HFFc6 (cell line): ENCODE measurements around the gene HAGHL. TPM values are rescaled to one million over a fixed set of nuclear protein-coding genes. Genes with fewer than 3 reads are reported as not detected.

Experiments used
- DNase-seq: peaks from one replicate; pipeline ENCODE4 v3.0.0-alpha.2; 2018
- H3K27ac Mint-ChIP-seq: 2 replicates; pipeline ENCODE4 v1.8.0; 2020; ENCODE audit warnings: mild to moderate bottlenecking, mixed read lengths
- H3K27me3 Mint-ChIP-seq: 2 replicates; pipeline ENCODE4 v1.8.0; 2021; ENCODE audit warnings: mild to moderate bottlenecking, moderate library complexity, mixed read lengths; ENCODE audit not compliant: insufficient read depth
- H3K36me3 Mint-ChIP-seq: 2 replicates; pipeline ENCODE4 v1.8.0; 2021; ENCODE audit warnings: low read depth, mixed read lengths
- H3K4me1 Mint-ChIP-seq: 2 replicates; pipeline ENCODE4 v1.8.0; 2020; ENCODE audit warnings: low read depth, mixed read lengths
- H3K4me3 Mint-ChIP-seq: 2 replicates; pipeline ENCODE4 v1.8.0; 2020; ENCODE audit warnings: mild to moderate bottlenecking, moderate library complexity, mixed read lengths
- H3K9me3 Mint-ChIP-seq: 2 replicates; pipeline ENCODE4 v1.8.0; 2020; ENCODE audit warnings: mild to moderate bottlenecking, mixed read lengths
- CTCF ChIP-seq: fragments of 200-600 bp; sonication (generic); IDR thresholded peaks from 2 replicates; pipeline ENCODE4 v1.5.0; 2021; ENCODE audit warnings: antibody characterized with exemption, mild to moderate bottlenecking
- total RNA-seq, 6 experiments: library from RNA; stranded (reverse); fragmentation: NEBNext Ultra II Directional; extraction: Animal tissue kit (Norgen Biotek cat#: 25700); gene quantifications; 2 replicates in 1 of 6; 3 replicates in 5 of 6; pipeline ENCODE4 v1.2.3, GENCODE V29; 2021

Gene HAGHL
- total RNA-seq, 6 experiments from 2014 or later, result 11.4 to 16.6 (median 14.1) TPM

- peaks cover 10% of the 10 kb centered on the region for H3K4me1 Mint-ChIP-seq
- no peak for DNase-seq
- no peaks in the 10 kb centered on the region for H3K9me3 Mint-ChIP-seq
- peaks cover 13% of the 10 kb centered on the region for H3K27me3 Mint-ChIP-seq
- H3K27ac Mint-ChIP-seq, result no peak overlapping the region
- TF ChIP-seq CTCF, result no peak
- H3K36me3 Mint-ChIP-seq, result no peaks in the 10 kb centered on the region
- H3K4me3 Mint-ChIP-seq, result no peak overlapping the region
Measured at GRCh38 chr16:724188-725040, 2.5 kb upstream of the HAGHL start.

GRCh38 chr16:725041-725376 lies 1.9 kb upstream of the HAGHL start:
- H3K27me3 Mint-ChIP-seq, result peaks cover 12% of the 10 kb centered on the region
- no peak for TF ChIP-seq CTCF
- H3K27ac Mint-ChIP-seq, result no peak overlapping the region
- no peaks in the 10 kb centered on the region for H3K36me3 Mint-ChIP-seq
- H3K4me3 Mint-ChIP-seq, result no peak overlapping the region
- no peak for DNase-seq
- peaks cover 4% of the 10 kb centered on the region; the same call in 1 of the 2 replicates for H3K4me1 Mint-ChIP-seq
- H3K9me3 Mint-ChIP-seq, result no peaks in the 10 kb centered on the region

GRCh38 chr16:725463-726187 lies 1.3 kb upstream of the HAGHL start:
- Mint-ChIP-seq H3K36me3 (no peaks in the 10 kb centered on the region), H3K27me3 (peaks cover 7% of the 10 kb centered on the region), H3K27ac (no peak overlapping the region), H3K4me1 (no peaks in the 10 kb centered on the region), H3K4me3 (no peak overlapping the region), H3K9me3 (no peaks in the 10 kb centered on the region)
- TF ChIP-seq CTCF, result no peak
- no peak for DNase-seq

GRCh38 chr16:726188-726437 lies 793 bp upstream of the HAGHL start:
- no peaks in the 10 kb centered on the region for H3K9me3 Mint-ChIP-seq
- H3K27ac Mint-ChIP-seq, result no peak overlapping the region
- no peaks in the 10 kb centered on the region for H3K4me1 Mint-ChIP-seq
- no peak for DNase-seq
- no peak for TF ChIP-seq CTCF
- H3K27me3 Mint-ChIP-seq, result peaks cover 7% of the 10 kb centered on the region
- H3K36me3 Mint-ChIP-seq, result no peaks in the 10 kb centered on the region
- H3K4me3 Mint-ChIP-seq, result no peak overlapping the region

GRCh38 chr16:727291-727977 lies 528 bp downstream of the HAGHL start:
- Mint-ChIP-seq H3K27ac (no peak overlapping the region), H3K4me1 (no peaks in the 10 kb centered on the region), H3K9me3 (no peaks in the 10 kb centered on the region), H3K36me3 (no peaks in the 10 kb centered on the region), H3K4me3 (peak overlapping the region; percentile 65), H3K27me3 (peaks cover 7% of the 10 kb centered on the region)
- no peak for TF ChIP-seq CTCF
- no peak for DNase-seq
